PFSK-1 (cell line): ENCODE data around the gene ZNF90.

Experiments
- POLR2AphosphoS5 ChIP-seq: IDR thresholded peaks from 2 replicates; pipeline ENCODE4 v1.6.1; 2012; ENCODE audit warnings: low read depth, mild to moderate bottlenecking, control low read depth, low read length, moderate library complexity
- TAF1 ChIP-seq: IDR thresholded peaks from 2 replicates; pipeline ENCODE4 v1.6.1; 2012; ENCODE audit warnings: low read length, control low read depth, borderline replicate concordance; ENCODE audit not compliant: insufficient read depth
- TF ChIP-seq, protein P1 (sequence below), 2 experiments: IDR thresholded peaks; 2 replicates each; pipeline versions ENCODE4 v1.6.1 to v1.8.0; 2011 to 2012; ENCODE audit warnings: low read depth in 2 of 2, low read length in 2 of 2, control low read depth in 1 of 2, inconsistent platforms in 1 of 2, mild to moderate bottlenecking in 1 of 2, moderate library complexity in 1 of 2; ENCODE audit not compliant: insufficient read depth in 1 of 2

DNA sequence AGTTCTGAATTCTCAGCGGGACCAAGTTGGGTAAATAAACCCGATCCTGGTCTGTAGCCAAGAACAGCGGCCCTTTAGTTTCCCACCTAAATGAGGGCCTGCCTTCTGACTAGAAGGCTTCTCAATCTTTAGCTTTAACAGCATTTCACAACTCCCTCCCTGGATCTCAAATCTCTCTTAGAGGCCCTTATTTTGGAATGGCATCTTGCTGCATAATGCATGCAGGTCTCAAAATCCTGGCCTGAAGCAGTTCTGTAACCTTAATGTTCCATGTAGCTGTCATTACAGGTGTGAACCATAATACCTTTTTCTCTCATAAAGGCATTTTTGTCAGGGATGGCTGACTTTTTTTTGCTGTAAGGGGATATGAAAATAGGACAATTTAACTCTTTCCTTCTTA is 29.5 kb downstream of the ZNF90 start:
- TF ChIP-seq, protein P1, sequence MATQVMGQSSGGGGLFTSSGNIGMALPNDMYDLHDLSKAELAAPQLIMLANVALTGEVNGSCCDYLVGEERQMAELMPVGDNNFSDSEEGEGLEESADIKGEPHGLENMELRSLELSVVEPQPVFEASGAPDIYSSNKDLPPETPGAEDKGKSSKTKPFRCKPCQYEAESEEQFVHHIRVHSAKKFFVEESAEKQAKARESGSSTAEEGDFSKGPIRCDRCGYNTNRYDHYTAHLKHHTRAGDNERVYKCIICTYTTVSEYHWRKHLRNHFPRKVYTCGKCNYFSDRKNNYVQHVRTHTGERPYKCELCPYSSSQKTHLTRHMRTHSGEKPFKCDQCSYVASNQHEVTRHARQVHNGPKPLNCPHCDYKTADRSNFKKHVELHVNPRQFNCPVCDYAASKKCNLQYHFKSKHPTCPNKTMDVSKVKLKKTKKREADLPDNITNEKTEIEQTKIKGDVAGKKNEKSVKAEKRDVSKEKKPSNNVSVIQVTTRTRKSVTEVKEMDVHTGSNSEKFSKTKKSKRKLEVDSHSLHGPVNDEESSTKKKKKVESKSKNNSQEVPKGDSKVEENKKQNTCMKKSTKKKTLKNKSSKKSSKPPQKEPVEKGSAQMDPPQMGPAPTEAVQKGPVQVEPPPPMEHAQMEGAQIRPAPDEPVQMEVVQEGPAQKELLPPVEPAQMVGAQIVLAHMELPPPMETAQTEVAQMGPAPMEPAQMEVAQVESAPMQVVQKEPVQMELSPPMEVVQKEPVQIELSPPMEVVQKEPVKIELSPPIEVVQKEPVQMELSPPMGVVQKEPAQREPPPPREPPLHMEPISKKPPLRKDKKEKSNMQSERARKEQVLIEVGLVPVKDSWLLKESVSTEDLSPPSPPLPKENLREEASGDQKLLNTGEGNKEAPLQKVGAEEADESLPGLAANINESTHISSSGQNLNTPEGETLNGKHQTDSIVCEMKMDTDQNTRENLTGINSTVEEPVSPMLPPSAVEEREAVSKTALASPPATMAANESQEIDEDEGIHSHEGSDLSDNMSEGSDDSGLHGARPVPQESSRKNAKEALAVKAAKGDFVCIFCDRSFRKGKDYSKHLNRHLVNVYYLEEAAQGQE (IDR thresholded peaks at IDR 0.05; ENCODE audit: insufficient read depth in 1 of 2, low read depth in 2 of 2, low read length in 2 of 2) = no peak
- TF ChIP-seq POLR2AphosphoS5 = no peak
- TF ChIP-seq TAF1 = no peak
